ENCODE measurements around the gene PHF19. TPM values are rescaled to one million over a fixed set of nuclear protein-coding genes. Genes with fewer than 3 reads are reported as not detected.

Gene PHF19
- total and polyA plus RNA-seq, 9 donors = 16.8 to 56.0 (median 40.2) TPM

- Histone ChIP-seq H3K27me3 (no peaks in the 10 kb centered on the region), H3K4me1 (ENCODE audit: insufficient read depth) (no peaks in the 10 kb centered on the region), H3K36me3 (peaks cover 2% of the 10 kb centered on the region), H3K27ac (no peak overlapping the region), H3K4me3 (no peak overlapping the region), H3K9me3 (no peaks in the 10 kb centered on the region)
- intact Hi-C loops (cut with DNase I) = no loop called here
- WGBS, 3 donors = 92 to 93% (median 93%) methylated on average over 4 of the region's 4 CpGs
- TF ChIP-seq EP300 (IDR thresholded peaks at IDR 0.05) = no peak
- TF ChIP-seq POLR2A (IDR thresholded peaks at IDR 0.05) = no peak
- TF ChIP-seq, protein P1, sequence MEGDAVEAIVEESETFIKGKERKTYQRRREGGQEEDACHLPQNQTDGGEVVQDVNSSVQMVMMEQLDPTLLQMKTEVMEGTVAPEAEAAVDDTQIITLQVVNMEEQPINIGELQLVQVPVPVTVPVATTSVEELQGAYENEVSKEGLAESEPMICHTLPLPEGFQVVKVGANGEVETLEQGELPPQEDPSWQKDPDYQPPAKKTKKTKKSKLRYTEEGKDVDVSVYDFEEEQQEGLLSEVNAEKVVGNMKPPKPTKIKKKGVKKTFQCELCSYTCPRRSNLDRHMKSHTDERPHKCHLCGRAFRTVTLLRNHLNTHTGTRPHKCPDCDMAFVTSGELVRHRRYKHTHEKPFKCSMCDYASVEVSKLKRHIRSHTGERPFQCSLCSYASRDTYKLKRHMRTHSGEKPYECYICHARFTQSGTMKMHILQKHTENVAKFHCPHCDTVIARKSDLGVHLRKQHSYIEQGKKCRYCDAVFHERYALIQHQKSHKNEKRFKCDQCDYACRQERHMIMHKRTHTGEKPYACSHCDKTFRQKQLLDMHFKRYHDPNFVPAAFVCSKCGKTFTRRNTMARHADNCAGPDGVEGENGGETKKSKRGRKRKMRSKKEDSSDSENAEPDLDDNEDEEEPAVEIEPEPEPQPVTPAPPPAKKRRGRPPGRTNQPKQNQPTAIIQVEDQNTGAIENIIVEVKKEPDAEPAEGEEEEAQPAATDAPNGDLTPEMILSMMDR (IDR thresholded peaks at IDR 0.05) = no peak
- no peak for DNase-seq
These were observed 56.9 kb downstream of the PHF19 start for GRCh38 chr9:120820095-120820494.

DNA sequence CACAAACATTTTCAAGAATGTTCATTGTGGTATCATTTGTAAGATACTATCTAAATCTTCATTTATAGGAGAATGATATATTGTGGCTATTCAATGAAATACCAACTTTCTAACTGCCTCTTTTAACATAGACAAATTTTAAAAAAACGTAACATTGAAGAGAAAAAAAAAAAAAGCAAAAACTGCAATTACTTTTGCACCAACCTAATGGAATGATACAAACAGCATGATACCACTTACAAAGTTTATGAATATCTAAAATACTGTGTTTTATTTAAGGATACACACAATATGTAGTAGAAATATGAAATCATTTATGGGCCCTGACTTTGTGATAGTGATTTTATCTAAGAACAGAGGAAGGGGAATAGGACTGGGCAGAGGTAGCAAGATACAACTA lies 58.4 kb downstream of the PHF19 start:
- no peaks in the 10 kb centered on the region for H3K4me1 ChIP-seq (ENCODE audit: insufficient read depth)
- DNase-seq = no peak
- no peaks in the 10 kb centered on the region for H3K9me3 ChIP-seq
- H3K27me3 ChIP-seq = no peaks in the 10 kb centered on the region
- no peak overlapping the region for H3K27ac ChIP-seq
- TF ChIP-seq POLR2A (IDR thresholded peaks at IDR 0.05) (no peak), EP300 (IDR thresholded peaks at IDR 0.05) (no peak)
- TF ChIP-seq, protein P1 (IDR thresholded peaks at IDR 0.05) = no peak
- no peaks in the 10 kb centered on the region for H3K36me3 ChIP-seq
- intact Hi-C loops (cut with DNase I) = no loop called here
- 81 to 87% (median 85%) methylated on average over 1 of the region's 1 CpG for WGBS, 3 donors
- H3K4me3 ChIP-seq = no peak overlapping the region

DNA sequence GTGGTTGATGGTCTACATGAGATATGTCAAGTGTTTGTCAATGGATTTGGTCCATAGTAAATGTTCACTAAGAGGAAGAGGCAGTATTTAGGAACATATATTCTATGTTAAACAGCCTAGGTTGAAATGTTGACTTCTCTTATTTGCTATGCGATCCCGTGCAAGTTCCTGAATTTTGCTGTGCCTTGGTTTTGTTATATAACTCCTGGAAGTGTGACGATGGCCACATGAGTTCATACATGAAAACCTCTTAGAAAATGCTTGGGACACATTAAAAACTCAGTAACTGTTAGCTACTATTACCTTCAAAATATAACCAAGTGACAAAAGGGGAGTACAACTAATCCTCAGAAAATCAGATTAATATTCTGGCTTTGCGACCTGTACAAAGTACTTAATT lies 61.9 kb downstream of the PHF19 start:
- H3K4me1 ChIP-seq (ENCODE audit: insufficient read depth) = no peaks in the 10 kb centered on the region
- H3K4me3 ChIP-seq = no peak overlapping the region
- no peaks in the 10 kb centered on the region for H3K27me3 ChIP-seq
- no peak for DNase-seq
- intact Hi-C loops (cut with DNase I) = no loop called here
- TF ChIP-seq POLR2A (IDR thresholded peaks at IDR 0.05) (no peak), EP300 (IDR thresholded peaks at IDR 0.05) (no peak)
- TF ChIP-seq, protein P1 (IDR thresholded peaks at IDR 0.05) = no peak
- no peak overlapping the region for H3K27ac ChIP-seq
- no peaks in the 10 kb centered on the region for H3K9me3 ChIP-seq
- no peaks in the 10 kb centered on the region for H3K36me3 ChIP-seq
- 94 to 97% (median 97%) methylated on average over 4 of the region's 4 CpGs for WGBS, 3 donors

- Histone ChIP-seq H3K27ac (no peak overlapping the region), H3K4me1 (ENCODE audit: insufficient read depth) (no peaks in the 10 kb centered on the region), H3K9me3 (no peaks in the 10 kb centered on the region), H3K27me3 (no peaks in the 10 kb centered on the region), H3K4me3 (no peak overlapping the region), H3K36me3 (no peaks in the 10 kb centered on the region)
- intact Hi-C loops (cut with DNase I) = no loop called here
- DNase-seq = no peak
- TF ChIP-seq POLR2A (IDR thresholded peaks at IDR 0.05) (no peak), EP300 (IDR thresholded peaks at IDR 0.05) (no peak)
- TF ChIP-seq, protein P1 (IDR thresholded peaks at IDR 0.05) = no peak
These were observed 68.1 kb downstream of the PHF19 start for GRCh38 chr9:120808931-120809330.

Data from ovary (tissue), 9 donors.